GM12878 (cell line): ENCODE data around the gene HIVEP3. TPM values are rescaled to one million over a fixed set of nuclear protein-coding genes. Genes with fewer than 3 reads are reported as not detected.

Source experiments
- BCL11A ChIP-seq: IDR thresholded peaks from 2 replicates; pipeline ENCODE4 v1.6.1; 2011; ENCODE audit warnings: low read depth, low read length
- CREB1 ChIP-seq: IDR thresholded peaks from 2 replicates; pipeline ENCODE4 v1.6.1; 2012; ENCODE audit warnings: low read depth, mild to moderate bottlenecking, inconsistent platforms
- ETV6 ChIP-seq, 2 experiments: fragments of 450-650 bp in 1 of 2; IDR thresholded peaks in 1 of 2; conservative IDR thresholded peaks in 1 of 2; 2 replicates each; pipeline ENCODE4 v1.6.1; 2014; ENCODE audit warnings: antibody characterized with exemption in 1 of 2, borderline replicate concordance in 1 of 2, low read depth in 1 of 2, mild to moderate bottlenecking in 1 of 2, moderate library complexity in 1 of 2
- FOS ChIP-seq: IDR thresholded peaks from 3 replicates; pipeline ENCODE4 v1.6.1; 2011; ENCODE audit warnings: borderline replicate concordance; ENCODE audit not compliant: insufficient read length; ENCODE audit errors: extremely low read depth
- GATAD2B ChIP-seq: fragments of 450-650 bp; conservative IDR thresholded peaks from 2 replicates; pipeline ENCODE4 v1.6.1; 2017; ENCODE audit warnings: low read depth, mild to moderate bottlenecking, moderate library complexity
- HDGF ChIP-seq: fragments of 450-650 bp; IDR thresholded peaks from 2 replicates; pipeline ENCODE4 v1.6.1; 2016; ENCODE audit warnings: antibody characterized with exemption
- NR2F1 ChIP-seq: fragments of 450-650 bp; conservative IDR thresholded peaks from 2 replicates; pipeline ENCODE4 v1.6.1; 2017; ENCODE audit warnings: mild to moderate bottlenecking
- PAX5 ChIP-seq: IDR thresholded peaks from 2 replicates; pipeline ENCODE4 v1.6.1; 2011; ENCODE audit warnings: low read depth, low read length, borderline replicate concordance
- PKNOX1 ChIP-seq: fragments of 450-650 bp; IDR thresholded peaks from 2 replicates; pipeline ENCODE4 v1.6.1; 2016; ENCODE audit warnings: mild to moderate bottlenecking
- RAD21 ChIP-seq: IDR thresholded peaks from 2 replicates; pipeline ENCODE4 v1.6.1; 2011; ENCODE audit warnings: mild to moderate bottlenecking, low read depth, low read length, moderate library complexity; ENCODE audit not compliant: insufficient read depth
- RAD51 ChIP-seq: fragments of 450-650 bp; IDR thresholded peaks from 2 replicates; pipeline ENCODE4 v1.6.1; 2016; ENCODE audit warnings: moderate library complexity, mild to moderate bottlenecking, inconsistent platforms
- RELA ChIP-seq: fragments of 450-650 bp; IDR thresholded peaks from 2 replicates; pipeline ENCODE4 v1.8.0; 2014; ENCODE audit warnings: borderline replicate concordance; ENCODE audit not compliant: partially characterized antibody
- SMC3 ChIP-seq: IDR thresholded peaks from 2 replicates; pipeline ENCODE4 v1.6.1; 2011; ENCODE audit warnings: low read length, improper control_type of control experiment, borderline replicate concordance
- WRNIP1 ChIP-seq: IDR thresholded peaks from 2 replicates; pipeline ENCODE4 v1.6.1; 2011; ENCODE audit warnings: low read depth, low read length, improper control_type of control experiment, borderline replicate concordance
- YBX1 ChIP-seq: fragments of 450-650 bp; IDR thresholded peaks from 2 replicates; pipeline ENCODE4 v1.6.1; 2016; ENCODE audit warnings: antibody characterized with exemption
- ZNF687 ChIP-seq: fragments of 450-650 bp; IDR thresholded peaks from 2 replicates; pipeline ENCODE4 v1.6.1; 2017; ENCODE audit warnings: mild to moderate bottlenecking, moderate library complexity
- polyA plus RNA-seq, 11 experiments: library from polyadenylated mRNA; depleted of rRNA in 4 of 11; unstranded in 6 of 11; stranded (reverse) in 5 of 11; fragments of >200 nt; fragmentation: Nextera tagmentation in 4 of 11; fragmentation: Illumina TruSeq in 1 of 11; extraction: Ambion mirVana in 4 of 11; extraction: Trizol in 1 of 11; gene quantifications; 1 replicate in 1 of 11; 2 replicates in 10 of 11; pipeline versions ENCODE4 v1.2.1 to v1.2.3, GENCODE V29; 2011 to 2016; ENCODE audit warnings: inconsistent platforms in 2 of 11, missing spikeins in 2 of 11, low read depth in 1 of 11
- total RNA-seq, 4 experiments: library from RNA; depleted of rRNA in 3 of 4; stranded (reverse); fragments of >200 nt in 3 of 4; fragmentation: Illumina TruSeq in 1 of 4; extraction: Trizol in 1 of 4; gene quantifications; 2 replicates each; pipeline versions ENCODE4 v1.2.1 to v1.2.3, GENCODE V29; 2013 to 2021

HIVEP3 gene
- total and polyA plus RNA-seq, 10 of the 15 experiments (the other 5 are each of a cell fraction or from before 2014, with no cell fraction given): 1.8 to 13.6 (median 3.8) TPM

- peak; percentile 51; the same call in 1 of the 2 replicates for TF ChIP-seq SMC3
- no peak for TF ChIP-seq FOS
- no peak for TF ChIP-seq NR2F1
- TF ChIP-seq YBX1: no peak
- no peak for TF ChIP-seq PKNOX1
- peak; percentile 82 for TF ChIP-seq HDGF
- no peak for TF ChIP-seq GATAD2B
- TF ChIP-seq WRNIP1: no peak
- TF ChIP-seq CREB1: no peak
- no peak for TF ChIP-seq BCL11A
- no peak for TF ChIP-seq RELA
- no peak for TF ChIP-seq RAD51
- no peak for TF ChIP-seq ETV6 (conservative IDR thresholded peaks at IDR 0.05 in 1 of 2, IDR thresholded peaks at IDR 0.05 in 1 of 2; ENCODE audit: borderline replicate concordance in 1 of 2, low read depth in 1 of 2)
- TF ChIP-seq PAX5: no peak
- no peak for TF ChIP-seq ZNF687
- peak; percentile 77 for TF ChIP-seq RAD21
Observed at GRCh38 chr1:41812051-41812450, 106.7 kb downstream of the HIVEP3 start (continued).
